Ramos (cell line): ENCODE results near the gene MKRN2.

Experiments
- in situ Hi-C: fragments of 300-500 bp; cut with MboI; formaldehyde crosslinking; loops from one replicate; pipeline ENCODE4 v1.14.3; 2022; ENCODE audit warnings: low sequenced_read_pairs; ENCODE audit not compliant: unreplicated experiment

Gene MKRN2

GRCh38 chr3:12584083-12584482 is 27.2 kb downstream of the MKRN2 start:
- in situ Hi-C loops: no loop called here

GRCh38 chr3:12585181-12585580 is 28.3 kb downstream of the MKRN2 start:
- in situ Hi-C loops: no loop called here

- in situ Hi-C loops: no loop called here
These were observed 29.1 kb downstream of the MKRN2 start for GRCh38 chr3:12585970-12586369.

- in situ Hi-C loops: no loop called here
These were observed 29.5 kb downstream of the MKRN2 start for GRCh38 chr3:12586403-12586802.

GRCh38 chr3:12588039-12589009 is 31.4 kb downstream of the MKRN2 start:
- in situ Hi-C loops: no loop called here

- in situ Hi-C loops: no loop called here
These were observed 33.2 kb downstream of the MKRN2 start for GRCh38 chr3:12590096-12590495.

- in situ Hi-C loops: no loop called here
These were observed 34.6 kb downstream of the MKRN2 start for GRCh38 chr3:12591456-12591855.

GRCh38 chr3:12591997-12592715 is 35.3 kb downstream of the MKRN2 start:
- in situ Hi-C loops: no loop called here

- in situ Hi-C loops: no loop called here
These were observed 36.6 kb downstream of the MKRN2 start for GRCh38 chr3:12593473-12593872.

GRCh38 chr3:12598890-12599289 is 42.0 kb downstream of the MKRN2 start:
- in situ Hi-C loops: no loop called here

- in situ Hi-C loops: no loop called here
These were observed 44.2 kb downstream of the MKRN2 start for GRCh38 chr3:12601072-12601471.

GRCh38 chr3:12603969-12604368 is 47.1 kb downstream of the MKRN2 start:
- in situ Hi-C loops: no loop called here

- in situ Hi-C loops: no loop called here
These were observed 51.5 kb downstream of the MKRN2 start for GRCh38 chr3:12608376-12608775.

- in situ Hi-C loops: no loop called here
These were observed 54.2 kb downstream of the MKRN2 start for GRCh38 chr3:12611117-12611516.

- in situ Hi-C loops: no loop called here
These were observed 55.8 kb downstream of the MKRN2 start for GRCh38 chr3:12612514-12613226.

GRCh38 chr3:12613250-12613649 is 56.4 kb downstream of the MKRN2 start:
- in situ Hi-C loops: no loop called here

GRCh38 chr3:12615266-12615665 is 58.4 kb downstream of the MKRN2 start:
- in situ Hi-C loops: no loop called here

GRCh38 chr3:12618426-12618825 is 61.5 kb downstream of the MKRN2 start:
- in situ Hi-C loops: no loop called here

GRCh38 chr3:12620305-12620704 is 63.4 kb downstream of the MKRN2 start:
- in situ Hi-C loops: no loop called here

- in situ Hi-C loops: no loop called here
These were observed 63.8 kb downstream of the MKRN2 start for GRCh38 chr3:12620729-12621128.

- in situ Hi-C loops: no loop called here
These were observed 65.4 kb downstream of the MKRN2 start for GRCh38 chr3:12622335-12622734.
